ENCODE data around the gene LRRC2.
"Not testable (repeated sequence)": the region's sequence is repeated elsewhere in the genome, so short reads cannot be mapped to it uniquely, and the experiment has no call there.

The LRRC2 gene

DNA sequence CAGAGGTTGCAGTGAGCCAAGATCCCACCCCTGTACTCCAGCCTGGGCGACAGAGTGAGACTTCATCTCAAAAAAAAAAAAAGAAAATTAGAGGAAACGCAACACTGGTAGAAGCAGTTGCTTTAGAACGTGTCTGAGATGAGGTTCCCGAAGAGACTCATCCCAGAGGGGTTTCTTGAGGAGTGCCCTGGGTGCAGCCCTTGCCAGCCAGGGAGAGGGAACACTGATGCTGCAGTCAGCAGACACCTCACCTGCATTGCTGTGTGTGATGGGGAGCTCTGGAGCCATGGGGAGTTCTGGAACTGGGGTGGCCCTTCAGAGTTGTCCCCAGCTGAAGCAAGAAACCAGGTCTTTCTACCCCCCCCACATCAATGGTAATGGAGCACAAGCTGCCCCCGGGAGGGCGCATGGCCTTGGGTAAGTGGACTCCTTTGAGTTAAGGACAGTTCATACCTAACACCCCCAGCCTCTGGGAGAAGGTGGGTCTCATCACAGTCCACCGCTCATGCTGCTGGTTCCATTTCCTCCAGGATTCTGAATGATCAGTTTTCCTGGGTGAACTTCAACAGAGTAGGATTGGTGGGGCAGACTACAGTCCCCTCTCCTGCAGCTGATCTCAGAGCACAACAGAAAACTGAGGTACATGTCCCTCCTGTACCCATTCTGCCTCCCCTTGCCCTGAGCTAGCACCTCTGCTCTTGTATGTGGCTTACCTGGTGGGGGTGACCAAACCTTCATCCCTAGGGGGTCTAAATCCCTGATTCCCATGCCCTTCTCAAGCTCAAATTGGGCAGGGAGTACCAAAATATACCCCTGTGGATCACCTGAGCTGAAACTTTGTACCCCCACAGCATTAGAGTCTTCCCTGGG lies 18.7 kb upstream of the LRRC2 start:
- no peak for DNase-seq (ENCODE audit: extremely low read depth, low read depth)
- TF ChIP-seq, protein P1, sequence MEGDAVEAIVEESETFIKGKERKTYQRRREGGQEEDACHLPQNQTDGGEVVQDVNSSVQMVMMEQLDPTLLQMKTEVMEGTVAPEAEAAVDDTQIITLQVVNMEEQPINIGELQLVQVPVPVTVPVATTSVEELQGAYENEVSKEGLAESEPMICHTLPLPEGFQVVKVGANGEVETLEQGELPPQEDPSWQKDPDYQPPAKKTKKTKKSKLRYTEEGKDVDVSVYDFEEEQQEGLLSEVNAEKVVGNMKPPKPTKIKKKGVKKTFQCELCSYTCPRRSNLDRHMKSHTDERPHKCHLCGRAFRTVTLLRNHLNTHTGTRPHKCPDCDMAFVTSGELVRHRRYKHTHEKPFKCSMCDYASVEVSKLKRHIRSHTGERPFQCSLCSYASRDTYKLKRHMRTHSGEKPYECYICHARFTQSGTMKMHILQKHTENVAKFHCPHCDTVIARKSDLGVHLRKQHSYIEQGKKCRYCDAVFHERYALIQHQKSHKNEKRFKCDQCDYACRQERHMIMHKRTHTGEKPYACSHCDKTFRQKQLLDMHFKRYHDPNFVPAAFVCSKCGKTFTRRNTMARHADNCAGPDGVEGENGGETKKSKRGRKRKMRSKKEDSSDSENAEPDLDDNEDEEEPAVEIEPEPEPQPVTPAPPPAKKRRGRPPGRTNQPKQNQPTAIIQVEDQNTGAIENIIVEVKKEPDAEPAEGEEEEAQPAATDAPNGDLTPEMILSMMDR (IDR thresholded peaks at IDR 0.05; ENCODE audit: low read depth, low read length, missing control alignments): no peak
- H3K4me3 ChIP-seq (replicated peaks; ENCODE audit: low read depth, low read length): no peak overlapping the region

DNA sequence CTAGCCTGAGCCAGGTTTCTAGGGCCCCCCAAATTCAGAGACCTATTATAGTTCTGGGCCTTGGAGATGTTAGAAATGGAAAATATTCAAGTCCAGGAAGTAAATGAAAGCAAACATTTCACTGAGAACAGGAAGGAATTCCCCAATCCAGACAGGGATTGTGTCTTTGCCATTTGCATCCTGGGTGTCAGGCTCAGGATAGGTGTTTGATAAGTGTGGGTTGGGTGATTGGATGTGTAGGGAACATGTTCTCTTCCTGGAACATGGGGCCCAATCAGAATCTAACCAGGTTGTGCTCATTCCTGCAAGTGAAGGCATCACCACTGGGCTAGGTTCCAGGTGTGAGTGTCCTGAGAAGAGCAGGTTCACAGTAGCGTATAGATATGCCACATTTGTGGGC lies 14.6 kb upstream of the LRRC2 start:
- TF ChIP-seq, protein P1 (IDR thresholded peaks at IDR 0.05; ENCODE audit: low read depth, low read length, missing control alignments): no peak
- no peak for DNase-seq (ENCODE audit: extremely low read depth, low read depth)
- H3K4me3 ChIP-seq (replicated peaks; ENCODE audit: low read depth, low read length): no peak overlapping the region

DNA sequence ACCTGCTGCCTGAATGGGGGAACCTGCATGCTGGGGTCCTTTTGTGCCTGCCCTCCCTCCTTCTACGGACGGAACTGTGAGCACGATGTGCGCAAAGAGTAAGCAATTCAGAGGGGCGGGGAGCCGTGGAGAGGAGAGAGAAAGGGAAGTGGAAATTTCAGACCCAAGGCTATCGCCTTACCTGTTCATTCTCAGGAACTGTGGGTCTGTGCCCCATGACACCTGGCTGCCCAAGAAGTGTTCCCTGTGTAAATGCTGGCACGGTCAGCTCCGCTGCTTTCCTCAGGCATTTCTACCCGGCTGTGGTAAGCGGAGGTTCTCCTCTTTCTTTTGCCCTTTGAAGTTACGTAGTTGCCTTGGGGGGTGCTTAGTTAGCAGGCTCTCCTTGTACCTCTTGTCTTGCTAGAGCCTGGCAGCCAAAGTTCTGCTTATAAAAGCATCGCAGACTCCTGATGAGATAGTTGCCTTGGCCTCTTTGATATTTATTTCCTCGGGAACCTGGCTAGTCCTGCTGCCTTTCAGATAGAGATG lies 13.7 kb upstream of the LRRC2 start:
- DNase-seq (ENCODE audit: extremely low read depth, low read depth): no peak
- no peak overlapping the region for H3K4me3 ChIP-seq (replicated peaks; ENCODE audit: low read depth, low read length)
- TF ChIP-seq, protein P1 (IDR thresholded peaks at IDR 0.05; ENCODE audit: low read depth, low read length, missing control alignments): no peak

DNA sequence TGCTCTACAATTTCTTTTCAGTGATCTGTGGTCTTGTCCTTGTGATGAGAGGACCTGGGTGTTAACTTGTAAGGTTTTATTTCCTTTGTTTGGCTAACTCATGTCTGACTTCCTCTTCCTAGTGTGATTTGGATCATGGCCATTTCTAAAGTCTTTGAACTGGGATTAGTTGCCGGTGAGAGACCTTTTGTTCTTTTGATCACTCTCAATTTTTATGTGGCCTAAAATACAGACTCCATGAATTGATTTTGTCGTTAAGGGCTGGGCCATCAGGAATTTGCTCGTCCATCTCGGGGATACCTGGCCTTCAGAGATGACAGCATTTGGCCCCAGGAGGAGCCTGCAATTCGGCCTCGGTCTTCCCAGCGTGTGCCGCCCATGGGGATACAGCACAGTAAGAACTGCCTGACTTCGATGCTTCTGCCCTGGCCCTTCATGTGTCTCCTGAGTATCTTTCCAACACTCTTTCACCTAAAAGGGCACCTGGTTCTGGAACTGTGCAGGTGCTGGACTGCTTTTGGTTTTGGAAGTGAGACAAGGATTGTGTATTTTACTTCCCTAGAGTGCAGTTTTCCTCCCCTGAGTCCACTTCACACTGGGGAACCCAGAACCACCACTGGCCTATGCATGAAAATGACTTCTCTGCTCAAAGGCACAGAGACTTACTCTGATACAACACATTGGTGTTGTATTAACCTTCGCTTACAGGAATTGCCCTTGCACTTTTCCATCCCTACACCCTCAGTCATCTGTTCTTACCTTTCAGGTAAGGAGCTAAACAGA lies 13.1 kb upstream of the LRRC2 start:
- TF ChIP-seq, protein P1 (IDR thresholded peaks at IDR 0.05; ENCODE audit: low read depth, low read length, missing control alignments): no peak
- no peak for DNase-seq (ENCODE audit: extremely low read depth, low read depth)
- no peak overlapping the region for H3K4me3 ChIP-seq (replicated peaks; ENCODE audit: low read depth, low read length)

DNA sequence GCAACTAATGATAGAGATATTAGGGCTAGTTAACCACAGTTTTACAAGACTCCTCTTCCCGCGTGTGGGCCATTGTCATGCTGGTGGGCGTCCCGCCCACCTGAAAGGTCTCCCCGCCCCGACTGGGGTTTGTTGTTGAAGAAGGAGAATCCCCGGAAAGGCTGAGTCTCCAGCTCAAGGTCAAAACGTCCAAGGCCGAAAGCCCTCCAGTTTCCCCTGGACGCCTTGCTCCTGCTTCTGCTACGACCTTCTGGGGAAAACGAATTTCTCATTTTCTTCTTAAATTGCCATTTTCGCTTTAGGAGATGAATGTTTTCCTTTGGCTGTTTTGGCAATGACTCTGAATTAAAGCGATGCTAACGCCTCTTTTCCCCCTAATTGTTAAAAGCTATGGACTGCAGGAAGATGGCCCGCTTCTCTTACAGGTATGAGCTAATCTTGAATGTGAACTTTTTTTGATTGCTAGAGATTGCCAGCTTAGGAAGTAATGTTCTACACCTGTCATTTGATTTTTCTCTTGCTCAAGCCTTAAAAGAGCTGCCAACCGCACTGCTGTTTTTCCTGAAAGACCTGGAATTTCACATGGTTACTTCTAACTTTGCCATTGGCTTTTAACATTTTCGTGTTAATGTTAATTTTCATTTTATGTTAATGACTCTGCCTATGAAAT lies 11.6 kb upstream of the LRRC2 start:
- DNase-seq (ENCODE audit: extremely low read depth, low read depth); H3K4me3 ChIP-seq (replicated peaks; ENCODE audit: low read depth, low read length): not testable (repeated sequence)

DNA sequence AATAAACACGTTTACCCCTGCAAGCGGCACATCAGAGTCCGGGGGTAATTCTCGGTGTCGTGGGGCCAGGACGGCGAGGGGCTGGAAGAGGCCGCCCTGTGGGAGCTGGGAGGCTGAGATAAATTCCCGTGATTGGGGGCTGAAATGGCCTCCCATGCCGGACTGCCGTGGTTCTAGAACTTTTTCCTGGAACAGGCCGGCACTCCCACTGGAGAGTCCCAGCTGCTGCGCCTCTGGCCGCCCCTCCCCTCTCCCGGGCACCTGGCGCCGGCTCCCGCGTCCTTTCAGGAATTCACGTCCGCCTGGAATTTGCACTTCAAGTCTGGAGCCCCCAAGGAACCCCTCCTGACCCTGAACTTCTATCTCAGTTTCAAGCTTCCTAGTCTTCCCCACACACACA lies 10.8 kb upstream of the LRRC2 start:
- DNase-seq (ENCODE audit: extremely low read depth, low read depth): no peak
- TF ChIP-seq, protein P1 (IDR thresholded peaks at IDR 0.05; ENCODE audit: low read depth, low read length, missing control alignments): no peak
- no peak overlapping the region for H3K4me3 ChIP-seq (replicated peaks; ENCODE audit: low read depth, low read length)
